Measurements from ENCODE around the gene FCAMR. TPM values are rescaled to one million over a fixed set of nuclear protein-coding genes. Genes with fewer than 3 reads are reported as not detected.
A peak's percentile ranks its signal among the peaks of the same experiment; 100 is the strongest.

FCAMR gene
- total and polyA plus RNA-seq, 11 donors = not detected

GRCh38 chr1:206909161-206909882 lies 60.9 kb downstream of the FCAMR start:
- WGBS, 4 donors = 1 to 4% (median 1%) methylated on average over 19 to 69 of the region's 69 CpGs

GRCh38 chr1:206908038-206908437 lies 62.2 kb downstream of the FCAMR start:
- 94 to 98% (median 96%) methylated on average over 10 of the region's 10 CpGs for WGBS, 4 donors

More at GRCh38 chr1:206909161-206909882, 60.9 kb downstream of the FCAMR start:
- ATAC-seq = peak; percentile 33 to 78 (median 62)
- DNase-seq = peak; percentile 27 to 77 (median 54)
- no peaks in the 10 kb centered on the region for H3K36me3 ChIP-seq
- TF ChIP-seq CTCF (IDR thresholded peaks at IDR 0.05) = no peak
- TF ChIP-seq POLR2A (IDR thresholded peaks at IDR 0.05) = no peak
- peak overlapping the region in 6 of 12 donors; percentile 22 to 58 (median 50) for H3K27ac ChIP-seq
- peak overlapping the region; percentile 36 to 63 (median 56) for H3K4me3 ChIP-seq
- intact Hi-C loops (cut with DNase I) = loop anchor here in 2 of 10 donors (10.0 kb wide), 2 partner anchors 95 to 415 kb away; no protein-coding TSS in a partner anchor
- H3K4me1 ChIP-seq = peaks cover 0 to 35% (median 14%) of the 10 kb centered on the region in 12 donors
- peaks cover 0 to 28% (median 10%) of the 10 kb centered on the region in 9 donors for H3K27me3 ChIP-seq
- H3K9me3 ChIP-seq = no peaks in the 10 kb centered on the region

More at GRCh38 chr1:206908038-206908437, 62.2 kb downstream of the FCAMR start:
- Histone ChIP-seq H3K9me3 (no peaks in the 10 kb centered on the region), H3K27me3 (peaks cover 0 to 28% (median 10%) of the 10 kb centered on the region in 9 donors), H3K4me1 (peaks cover 0 to 35% (median 17%) of the 10 kb centered on the region in 12 donors), H3K27ac (no peak overlapping the region), H3K4me3 (no peak overlapping the region), H3K36me3 (no peaks in the 10 kb centered on the region)
- ATAC-seq (no peak), DNase-seq (no peak)
- intact Hi-C loops (cut with DNase I) = loop anchor here in 2 of 10 donors (10.0 kb wide), 2 partner anchors 93 to 413 kb away; no protein-coding TSS in a partner anchor
- TF ChIP-seq POLR2A (IDR thresholded peaks at IDR 0.05) (no peak), CTCF (IDR thresholded peaks at IDR 0.05) (no peak)

Other genes with a start within 250 kb of the FCAMR start
- gene IL19, start 199.7 kb downstream of the FCAMR start, total RNA-seq = not detected
- not detected for gene IL19, start 199.7 kb downstream of the FCAMR start, polyA plus RNA-seq
- 1 to 10 TPM in 3 of 9 donors, under 1 TPM in 5, not detected in 1; 0.50 to 5.0 (median 0.88) TPM for gene IL10, start 198.0 kb downstream of the FCAMR start, total RNA-seq
- 1 to 10 TPM in 1 of 2 donors, under 1 TPM in 1; 0.27 to 1.0 TPM for gene IL10, start 198.0 kb downstream of the FCAMR start, polyA plus RNA-seq
- not detected for gene IL20, start 104.8 kb downstream of the FCAMR start, total RNA-seq
- not detected for gene IL20, start 104.8 kb downstream of the FCAMR start, polyA plus RNA-seq
- gene IL24, start 73.0 kb downstream of the FCAMR start, total RNA-seq = not detected
- 1 to 10 TPM in 1 of 2 donors, not detected in 1; 1.6 TPM for gene IL24, start 73.0 kb downstream of the FCAMR start, polyA plus RNA-seq
- gene FCMR, start 48.5 kb downstream of the FCAMR start, total RNA-seq = 10 to 100 TPM in 1 of 9 donors, 1 to 10 TPM in 8; 1.3 to 16.3 (median 3.2) TPM
- gene FCMR, start 48.5 kb downstream of the FCAMR start, polyA plus RNA-seq = 1 to 10 TPM in 1 of 2 donors, under 1 TPM in 1; 0.99 to 4.0 TPM
- gene PIGR, start 24.0 kb downstream of the FCAMR start, total RNA-seq = under 1 TPM in 2 of 9 donors, not detected in 7; 0.42 to 0.49 TPM
- gene PIGR, start 24.0 kb downstream of the FCAMR start, polyA plus RNA-seq = under 1 TPM; 0.04 to 0.64 TPM
- gene C1orf116, start 62.3 kb upstream of the FCAMR start, total RNA-seq = 1 to 10 TPM in 3 of 9 donors, under 1 TPM in 6; 0.42 to 3.3 (median 0.85) TPM
- under 1 TPM; 0.08 to 0.28 TPM for gene C1orf116, start 62.3 kb upstream of the FCAMR start, polyA plus RNA-seq
- 1 to 10 TPM; 3.9 to 7.4 (median 6.1) TPM for gene YOD1, start 80.7 kb upstream of the FCAMR start, total RNA-seq
- gene YOD1, start 80.7 kb upstream of the FCAMR start, polyA plus RNA-seq = 1 to 10 TPM; 1.9 to 4.5 TPM
- 100 to 1,000 TPM in 3 of 9 donors, 10 to 100 TPM in 6; 34.2 to 130 (median 64.0) TPM for gene PFKFB2, start 82.8 kb upstream of the FCAMR start, total RNA-seq
- gene PFKFB2, start 82.8 kb upstream of the FCAMR start, polyA plus RNA-seq = 10 to 100 TPM; 16.0 to 45.7 TPM
- gene C4BPB, start 118.4 kb upstream of the FCAMR start, total RNA-seq = 1 to 10 TPM in 2 of 9 donors, under 1 TPM in 1, not detected in 6; 0.20 to 3.3 (median 1.3) TPM
- not detected for gene C4BPB, start 118.4 kb upstream of the FCAMR start, polyA plus RNA-seq
- gene C4BPA, start 133.8 kb upstream of the FCAMR start, total RNA-seq = not detected
- under 1 TPM in 1 of 2 donors, not detected in 1; 0.03 TPM for gene C4BPA, start 133.8 kb upstream of the FCAMR start, polyA plus RNA-seq